HG02571 (cell line): Measurements from ENCODE around the gene TLE3.
A peak's percentile ranks its signal among the peaks of the same experiment; 100 is the strongest.

Source experiments
- ATAC-seq: cut with Tn5 transposase; IDR thresholded peaks from one replicate; pipeline ENCODE4 v1.9.1; 2021; ENCODE audit warnings: mild to moderate bottlenecking, moderate library complexity; ENCODE audit not compliant: unreplicated experiment

The TLE3 gene

DNA sequence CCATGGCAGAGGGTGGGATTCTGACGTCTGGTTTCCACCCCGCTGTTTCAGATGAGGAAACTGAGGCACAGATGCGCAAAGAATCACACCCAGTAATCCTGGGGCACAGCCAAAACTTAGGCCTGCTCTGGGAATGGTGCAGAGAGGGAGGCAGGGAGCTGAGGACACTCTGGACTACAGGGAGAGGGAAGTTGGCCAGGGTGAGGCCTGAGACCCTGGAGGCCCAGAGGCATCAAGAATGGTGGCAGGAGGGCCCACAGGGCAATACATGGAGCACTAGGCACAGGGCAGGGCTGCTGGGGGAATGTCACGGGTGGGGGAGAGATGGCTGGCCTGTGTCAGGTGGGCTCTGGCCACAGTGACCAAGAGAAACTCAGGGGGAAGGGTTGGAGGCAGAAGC, 63.6 kb downstream of the TLE3 start:
- no peak for ATAC-seq

DNA sequence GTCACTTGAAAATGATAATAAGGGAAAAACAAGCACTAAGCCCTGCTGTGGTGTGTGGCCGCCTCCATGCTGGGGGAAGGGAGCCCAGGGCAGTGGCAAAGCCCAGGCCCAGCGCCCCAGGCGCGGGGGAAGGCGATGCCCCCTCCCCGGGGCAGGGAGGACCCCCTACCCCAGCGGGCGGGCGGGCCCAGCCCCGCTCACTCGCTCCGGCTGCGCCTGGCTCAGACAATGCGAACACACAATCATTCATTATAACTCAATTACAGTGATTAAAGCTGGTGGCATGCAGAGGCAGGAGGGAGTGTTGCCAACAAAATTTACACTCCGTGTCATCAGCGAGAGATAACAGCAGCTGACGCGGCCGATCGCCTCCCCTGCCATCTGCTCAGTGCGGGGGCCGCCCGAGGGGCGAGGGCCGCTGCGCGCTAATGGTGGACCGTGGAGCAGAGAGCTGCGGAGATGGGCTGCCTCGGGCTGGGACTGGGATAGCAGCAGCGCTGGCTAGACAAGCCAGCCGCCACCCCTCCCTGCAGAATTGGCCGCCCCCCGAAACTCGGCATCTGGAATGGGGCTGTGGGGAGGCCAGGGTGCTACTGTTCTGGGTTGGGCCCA, 64.1 kb downstream of the TLE3 start:
- ATAC-seq, result no peak

- no peak for ATAC-seq
Observed at GRCh38 chr15:70033109-70033508, 64.6 kb downstream of the TLE3 start.

- ATAC-seq, result no peak
Observed at GRCh38 chr15:70032509-70032908, 65.2 kb downstream of the TLE3 start.

DNA sequence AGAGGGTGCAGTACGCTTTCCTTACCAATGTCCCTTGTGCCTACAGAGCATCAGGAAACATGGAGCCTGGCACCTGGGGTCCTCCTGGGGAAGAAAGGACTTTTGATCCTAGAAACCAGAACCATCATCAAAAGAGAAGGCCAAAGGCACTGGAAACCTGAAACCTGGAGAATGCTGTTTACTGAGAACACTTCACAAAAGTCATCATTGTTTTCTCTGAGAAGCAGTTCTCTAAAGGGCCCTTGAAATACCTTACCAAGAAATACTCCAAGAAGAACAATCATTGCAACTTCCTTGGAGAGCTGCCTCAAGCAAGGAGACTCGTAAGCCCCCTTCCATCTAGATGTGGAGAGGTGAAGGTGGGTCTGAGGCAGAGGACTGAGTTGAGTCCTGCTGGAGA, 66.0 kb downstream of the TLE3 start:
- no peak for ATAC-seq

GRCh38 chr15:70031261-70031660, 66.5 kb downstream of the TLE3 start:
- no peak for ATAC-seq

DNA sequence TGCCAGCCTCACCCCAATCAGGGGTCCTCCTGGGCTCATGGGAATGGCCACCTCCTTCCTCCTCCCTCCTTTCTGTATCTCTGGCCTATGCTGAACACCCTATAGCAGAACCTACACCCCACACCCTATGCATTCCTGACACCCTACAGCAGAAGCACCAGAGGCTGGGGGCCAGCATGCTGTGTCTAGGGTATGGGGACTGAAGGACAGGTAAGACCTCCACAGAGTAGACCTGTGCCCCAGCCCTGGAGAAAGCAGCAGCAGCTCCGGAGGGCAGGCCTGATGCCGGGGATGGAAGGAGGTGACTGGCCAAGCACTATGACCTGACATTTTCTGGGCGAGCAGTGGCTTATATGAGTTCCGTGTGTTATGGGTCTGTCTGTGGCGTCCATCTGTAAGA, 66.9 kb downstream of the TLE3 start:
- no peak for ATAC-seq

GRCh38 chr15:70029297-70029701, 68.4 kb downstream of the TLE3 start:
- no peak for ATAC-seq

DNA sequence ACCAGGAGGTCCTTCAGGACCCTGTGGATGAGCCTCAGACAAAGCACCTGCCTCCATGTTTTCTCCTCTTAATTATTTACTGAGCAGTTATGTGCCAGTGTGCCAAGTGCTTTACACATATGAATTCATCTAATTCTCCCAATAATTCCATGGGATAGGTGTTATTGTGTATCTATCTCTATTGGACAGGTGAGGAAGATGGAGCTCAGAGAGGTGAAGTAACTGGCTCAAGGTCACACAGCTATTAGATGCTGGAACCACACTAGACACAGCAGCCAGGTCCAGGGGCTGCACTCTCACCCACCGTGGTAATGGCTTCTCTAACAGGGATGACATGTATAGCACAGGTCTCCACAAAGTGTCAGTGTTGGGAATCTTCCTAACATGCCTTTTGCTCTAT, 70.2 kb downstream of the TLE3 start:
- no peak for ATAC-seq

DNA sequence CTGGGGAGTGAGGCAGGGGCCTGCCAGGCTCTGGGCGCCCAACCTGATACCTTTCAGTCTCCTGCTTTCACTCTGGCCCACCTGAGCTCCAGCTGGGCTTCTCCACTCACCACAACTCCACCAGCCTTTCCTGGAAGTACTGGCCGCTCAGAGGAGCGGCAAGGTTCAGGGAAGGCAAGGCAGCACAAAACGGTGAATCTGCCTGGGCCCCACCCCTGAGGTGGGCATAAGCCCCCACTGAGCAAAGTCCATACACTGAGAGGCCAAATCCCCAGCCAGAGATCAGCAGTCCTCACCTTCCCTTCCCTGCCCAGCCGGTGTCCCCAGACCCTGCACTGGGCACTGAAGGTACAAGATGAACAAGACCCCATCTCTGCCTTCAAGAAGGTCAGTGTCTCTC, 70.7 kb downstream of the TLE3 start:
- no peak for ATAC-seq

DNA sequence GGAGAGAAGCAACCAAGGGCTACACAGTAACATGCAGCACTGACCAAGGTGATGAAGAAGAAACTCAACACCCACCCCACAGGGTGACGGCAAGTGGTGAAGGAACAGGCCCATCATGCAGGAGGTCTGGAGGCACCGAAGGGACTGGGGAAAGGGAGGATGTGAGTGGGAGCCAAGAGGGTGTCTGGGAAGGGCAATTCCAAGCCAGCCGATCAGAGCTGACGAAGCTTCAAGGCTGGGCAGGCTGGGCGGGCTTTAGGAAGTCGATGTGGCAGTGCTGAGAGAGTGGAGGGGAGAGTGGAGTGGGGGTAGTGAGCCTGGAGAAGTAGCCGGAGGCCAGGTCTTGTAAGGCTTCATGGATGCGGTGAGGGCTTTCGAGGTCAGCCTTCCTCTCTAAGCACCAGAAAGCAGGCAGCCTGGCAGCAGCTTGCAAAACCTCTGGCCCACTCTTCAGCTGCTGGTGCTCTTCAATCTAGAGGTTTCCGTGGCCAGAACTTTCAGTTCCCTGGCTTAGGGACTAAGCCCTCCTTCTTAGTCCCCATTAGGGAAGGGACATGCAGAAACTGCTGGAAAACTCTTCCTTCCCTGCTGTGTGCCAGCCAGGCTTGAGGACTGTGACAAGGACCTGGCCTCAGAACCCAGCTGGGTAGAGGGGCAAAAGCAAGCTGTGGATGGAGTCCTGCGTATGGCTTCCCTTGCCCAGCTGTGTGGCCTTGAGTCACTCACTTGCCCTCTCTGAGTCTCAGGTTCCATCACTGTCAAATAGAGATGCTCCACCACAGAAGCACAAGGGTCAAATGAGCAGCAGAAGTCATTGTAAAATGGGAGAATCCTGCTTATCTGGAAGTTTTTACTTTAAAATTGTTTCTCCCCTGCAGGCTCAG, 72.1 kb downstream of the TLE3 start:
- ATAC-seq, result no peak

GRCh38 chr15:70024521-70024920, 73.2 kb downstream of the TLE3 start:
- ATAC-seq, result no peak

GRCh38 chr15:70023769-70024491, 73.8 kb downstream of the TLE3 start:
- no peak for ATAC-seq

DNA sequence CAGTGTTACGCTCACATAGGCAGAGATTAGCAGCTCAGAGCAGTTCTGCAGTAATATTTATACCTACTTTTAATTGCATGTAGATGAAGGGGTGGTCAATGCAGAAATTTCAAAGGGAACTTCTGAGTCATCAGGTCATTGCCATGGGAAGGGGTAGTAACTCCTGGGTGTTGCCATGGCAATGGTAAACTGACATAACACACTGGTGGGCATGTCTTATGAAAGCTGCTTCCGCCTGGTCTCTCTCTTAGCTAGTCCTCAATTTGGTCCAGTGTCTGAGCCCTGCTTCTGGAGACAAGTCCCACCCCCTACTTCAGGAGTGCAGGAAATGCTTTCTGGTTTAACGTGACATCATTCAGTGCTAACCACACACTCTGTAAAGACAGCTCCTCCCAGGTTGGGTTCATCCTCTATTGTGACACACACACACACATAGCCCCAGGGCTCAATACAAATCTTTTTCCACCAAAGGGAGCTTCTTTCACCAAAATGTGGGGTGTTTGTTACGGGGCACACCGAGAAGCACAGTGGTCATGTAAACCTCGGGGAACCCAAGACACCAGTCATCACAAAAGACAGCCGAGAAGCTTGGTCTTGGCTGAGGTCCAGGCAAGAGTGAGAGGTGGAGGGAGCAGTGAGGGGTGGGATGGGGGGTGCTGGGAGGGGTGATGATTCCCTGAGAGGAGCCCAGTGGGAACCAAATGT, 74.5 kb downstream of the TLE3 start:
- ATAC-seq, result peak; percentile 71

DNA sequence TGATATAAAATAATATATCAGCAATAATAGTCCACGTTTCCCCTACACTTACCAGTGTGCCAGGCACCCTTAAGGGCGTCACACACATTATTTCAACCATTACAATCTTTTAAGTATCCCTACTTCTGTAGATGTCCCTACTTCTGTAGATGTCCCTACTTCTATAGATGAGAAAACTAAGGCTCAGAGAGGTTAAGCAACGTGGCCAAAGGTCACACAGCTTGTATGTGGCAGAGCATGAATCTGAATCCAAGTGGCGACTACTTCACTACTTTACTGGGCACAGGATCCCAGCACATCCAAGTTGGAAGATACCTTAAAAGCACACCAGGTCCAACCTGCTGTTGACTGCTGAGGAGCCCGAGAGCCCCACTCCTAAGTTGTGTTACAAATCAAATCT, 77.5 kb downstream of the TLE3 start:
- ATAC-seq, result no peak

DNA sequence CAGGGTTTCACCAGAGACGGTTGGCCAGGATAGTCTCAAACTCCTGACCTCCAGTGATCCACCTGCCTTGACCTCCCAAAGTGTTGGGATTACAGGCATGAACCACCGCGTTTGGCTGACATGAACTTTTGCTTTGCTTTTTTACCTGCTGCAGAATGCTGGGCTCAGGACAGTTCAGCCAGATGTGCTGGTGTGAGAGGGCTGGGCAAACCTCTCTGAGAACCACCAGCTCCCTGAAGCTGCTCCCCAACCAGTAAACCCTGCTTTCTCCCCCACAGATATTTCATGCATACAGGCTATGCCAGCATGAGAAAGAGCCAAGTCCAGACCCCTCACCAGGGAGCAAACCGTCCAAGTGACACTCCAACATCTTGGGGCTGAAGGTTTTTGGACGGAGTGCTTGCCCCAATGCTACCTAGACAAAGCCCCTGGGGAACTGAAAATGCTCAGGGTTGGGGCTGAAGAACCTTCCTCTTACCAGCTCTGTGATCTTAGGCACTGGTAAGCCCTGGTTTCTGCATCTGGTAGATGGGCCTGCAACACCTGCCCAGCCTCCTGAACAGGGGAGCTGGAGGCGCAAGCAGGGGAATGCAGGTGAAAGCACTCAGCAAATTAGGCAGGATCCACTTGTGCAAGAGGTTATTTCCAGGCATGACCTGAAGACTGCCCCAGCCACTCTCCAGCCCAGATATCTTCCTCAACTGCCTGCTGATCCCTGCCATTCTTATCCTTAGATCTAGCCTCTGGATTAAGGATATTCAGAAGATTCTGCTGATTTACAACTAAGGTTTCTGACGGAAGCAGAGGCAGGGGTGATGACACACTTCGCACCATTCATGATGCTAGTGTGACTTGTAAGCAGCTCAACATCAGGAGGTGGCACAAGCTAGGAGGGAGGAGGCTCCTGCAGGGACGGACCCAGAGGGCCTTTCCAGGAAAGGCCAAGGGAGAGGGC, 78.8 kb downstream of the TLE3 start:
- no peak for ATAC-seq

DNA sequence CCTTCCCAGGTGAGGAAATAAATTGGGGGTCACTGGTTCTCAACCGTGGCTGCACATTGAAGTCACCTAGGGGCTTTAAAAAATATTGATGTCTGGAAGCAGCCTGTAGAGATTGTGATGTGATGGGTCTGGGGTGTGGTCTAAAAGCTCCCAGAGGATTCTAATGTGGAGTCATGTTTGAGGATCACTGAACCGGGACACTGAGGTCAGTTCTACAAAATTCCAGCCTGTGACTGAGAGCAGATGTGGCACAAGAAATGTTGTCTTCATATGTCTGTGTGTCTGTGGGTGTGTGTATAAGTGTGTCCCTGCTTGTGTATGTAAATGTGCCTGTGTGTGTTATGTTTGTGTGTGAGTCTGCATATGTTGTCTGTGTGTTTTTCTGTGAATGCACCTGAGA, 79.9 kb downstream of the TLE3 start:
- no peak for ATAC-seq

- no peak for ATAC-seq
Observed at GRCh38 chr15:70017025-70017424, 80.7 kb downstream of the TLE3 start.

DNA sequence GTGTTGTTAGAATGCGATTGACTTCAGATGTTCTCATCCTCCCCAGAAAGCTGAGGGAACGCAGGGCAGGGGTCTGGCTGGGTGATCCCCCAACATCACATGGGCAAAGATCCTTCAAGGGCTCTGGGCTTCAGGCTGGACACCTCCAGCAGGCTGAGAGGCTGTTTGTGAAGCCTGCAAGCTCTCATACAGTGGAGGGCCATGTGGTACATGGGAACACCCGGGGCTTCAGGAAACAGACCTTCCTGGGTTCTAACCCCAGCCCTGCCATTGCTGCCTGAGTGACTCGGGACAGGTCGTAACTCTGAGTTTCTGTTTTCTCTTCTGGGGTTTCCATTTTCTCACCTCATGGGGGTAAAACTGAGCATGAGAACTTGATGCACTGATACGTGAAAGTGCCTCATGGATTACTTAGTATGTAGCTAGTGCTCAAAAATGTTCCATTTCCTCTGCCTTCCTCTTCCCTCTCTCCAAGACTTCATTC, 81.2 kb downstream of the TLE3 start:
- no peak for ATAC-seq
